HG03064 (cell line): ENCODE measurements around the gene MRPL52.
"Not testable (repeated sequence)": the region's sequence is repeated elsewhere in the genome, so short reads cannot be mapped to it uniquely, and the experiment has no call there.

Source experiments
- ATAC-seq: cut with Tn5 transposase; IDR thresholded peaks from one replicate; pipeline ENCODE4 v1.9.1; 2021; ENCODE audit warnings: low read depth; ENCODE audit not compliant: unreplicated experiment

MRPL52 gene

DNA sequence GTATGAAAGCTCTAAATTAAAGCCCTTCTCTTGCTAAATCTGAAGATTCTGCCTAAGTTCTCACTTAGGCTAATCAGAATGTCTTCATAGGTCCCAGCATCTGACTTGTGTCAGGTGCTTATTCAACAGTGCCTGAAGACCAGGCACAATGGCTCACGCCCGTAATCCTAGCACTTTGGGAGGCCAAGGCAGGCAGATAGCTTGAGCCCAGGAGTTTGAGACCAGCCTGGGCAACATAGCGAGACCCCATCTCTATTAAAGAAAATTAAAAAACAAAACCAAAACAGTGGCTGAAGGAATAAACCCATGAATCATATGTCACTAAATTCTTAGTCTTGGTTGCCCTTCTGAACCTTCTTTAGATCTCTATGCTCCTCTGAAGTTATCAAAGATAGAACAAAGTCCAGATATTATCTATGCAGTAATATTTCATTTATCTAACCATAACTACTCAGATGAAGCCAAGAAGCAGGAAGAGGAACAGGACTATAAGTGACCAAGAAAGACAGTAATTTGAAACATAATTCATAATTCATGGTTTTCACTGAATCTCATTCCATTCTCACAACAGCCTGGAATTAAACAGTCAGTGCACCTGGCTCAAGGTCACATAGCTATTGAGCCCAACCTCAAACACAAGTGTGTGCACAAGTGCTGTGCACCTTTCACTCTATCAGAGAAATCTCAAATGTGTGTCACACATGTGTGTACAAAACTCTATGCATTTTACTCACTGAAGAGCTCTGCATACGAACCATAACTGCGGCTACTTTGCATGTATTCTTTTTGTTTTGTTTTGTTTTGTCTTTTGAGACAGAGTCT, 21.1 kb upstream of the MRPL52 start:
- no peak for ATAC-seq

- ATAC-seq, result no peak
Measured at GRCh38 chr14:22811722-22812121, 18.0 kb upstream of the MRPL52 start.

- ATAC-seq, result no peak
Measured at GRCh38 chr14:22812744-22813143, 16.9 kb upstream of the MRPL52 start.

GRCh38 chr14:22813145-22813544, 16.5 kb upstream of the MRPL52 start:
- ATAC-seq, result no peak

DNA sequence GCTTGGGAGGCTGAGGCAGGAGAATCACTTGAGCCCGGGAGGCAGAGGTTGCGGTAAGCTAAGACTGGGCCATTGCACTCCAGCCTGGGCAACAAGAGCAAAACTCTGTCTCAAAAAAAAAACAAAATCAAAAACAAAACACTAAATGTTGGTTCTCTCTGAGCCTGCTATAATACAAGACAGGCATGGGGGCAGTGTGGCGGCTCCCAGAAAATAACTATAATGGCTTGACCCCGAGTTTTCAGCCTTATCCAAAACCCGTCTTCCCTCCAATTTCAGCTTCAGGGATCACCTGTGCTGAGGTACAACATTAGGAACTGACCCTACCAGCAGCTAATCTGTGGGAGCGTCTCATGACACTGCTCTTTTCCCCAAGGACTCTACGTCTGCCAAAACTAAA, 15.3 kb upstream of the MRPL52 start:
- ATAC-seq, result no peak

DNA sequence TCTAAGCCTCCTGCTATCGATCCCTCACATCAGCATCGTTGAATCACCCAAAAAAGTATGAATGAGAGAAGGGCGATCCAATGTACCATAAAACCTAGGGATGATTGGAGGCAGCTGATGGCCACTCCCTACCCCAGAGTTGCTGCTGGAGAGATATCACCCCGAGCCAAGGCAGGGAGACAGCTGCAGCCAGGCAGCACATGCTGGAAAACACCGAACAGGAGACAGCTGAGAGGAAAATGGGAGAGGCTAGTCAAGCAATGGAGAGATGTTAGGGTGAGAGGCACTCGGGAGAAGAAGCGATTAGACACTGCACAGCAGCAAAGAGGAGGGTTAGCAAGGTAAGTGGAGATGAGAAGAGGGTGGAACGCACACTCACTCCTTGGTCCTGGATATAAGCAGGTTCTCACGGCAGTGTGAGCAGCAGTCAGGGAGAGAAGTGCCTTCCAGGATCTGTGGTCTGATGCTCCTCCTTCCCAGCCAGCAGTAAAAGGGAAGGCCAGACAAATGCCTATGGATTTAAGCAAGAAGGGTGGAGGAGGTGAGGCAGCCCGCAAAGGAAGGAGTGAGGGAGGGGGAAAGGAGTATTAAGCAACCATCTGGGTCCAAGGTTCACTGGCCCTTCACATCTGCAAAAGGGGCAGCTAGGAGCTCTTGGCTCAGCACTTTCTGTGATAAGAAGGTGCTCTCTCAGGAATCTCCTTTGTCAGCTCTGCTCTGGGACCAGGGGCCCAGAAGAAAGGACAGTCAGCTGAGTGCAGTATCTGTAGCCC, 14.6 kb upstream of the MRPL52 start, which contains the start of gene SLC7A7:
Gene SLC7A7 (minus strand): TSS at position 495 of the 773 bp plus-strand sequence. CDS start 2,037 bp downstream, outside the sequence.
- no peak for ATAC-seq

DNA sequence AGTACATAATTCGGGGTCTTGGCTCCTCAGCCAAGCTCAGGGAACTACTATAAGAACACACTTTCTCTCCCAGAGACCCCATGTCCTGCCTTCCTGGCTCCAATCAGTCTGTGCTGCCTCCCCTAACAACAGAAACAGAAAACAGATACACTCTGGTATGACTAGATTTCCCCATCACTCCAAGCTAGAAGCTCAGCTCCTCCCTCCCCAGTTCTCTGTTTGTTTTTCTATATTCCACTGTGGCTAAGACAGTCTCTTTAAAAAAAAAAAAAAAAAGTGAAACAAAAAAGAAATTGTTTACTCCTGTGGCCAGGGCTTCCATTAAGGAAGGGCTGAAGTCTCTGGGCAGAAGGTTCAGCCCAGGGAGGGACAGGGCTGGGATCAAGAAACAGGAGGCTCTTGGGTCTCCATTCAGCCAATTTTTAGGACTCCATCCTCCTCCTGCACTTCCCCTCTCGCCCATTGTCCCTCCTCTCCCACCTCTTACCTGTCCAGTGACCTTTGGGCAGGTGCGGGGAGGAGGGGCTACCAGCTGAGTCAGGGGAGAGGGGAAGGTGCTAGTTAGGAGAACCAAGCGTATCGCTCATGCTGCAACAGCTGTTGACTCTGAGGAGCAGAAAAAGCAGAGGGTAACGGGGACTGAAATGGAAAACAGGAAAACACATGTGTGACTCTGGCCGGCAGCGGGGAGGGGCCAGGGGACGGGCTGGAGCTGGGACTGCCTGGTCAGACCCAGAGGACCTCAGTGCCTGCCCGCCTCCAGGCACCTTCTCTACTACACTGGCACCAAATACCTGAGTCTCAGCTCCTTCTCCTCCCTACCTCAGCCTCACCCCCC, 10.3 kb upstream of the MRPL52 start:
- ATAC-seq, result no peak

DNA sequence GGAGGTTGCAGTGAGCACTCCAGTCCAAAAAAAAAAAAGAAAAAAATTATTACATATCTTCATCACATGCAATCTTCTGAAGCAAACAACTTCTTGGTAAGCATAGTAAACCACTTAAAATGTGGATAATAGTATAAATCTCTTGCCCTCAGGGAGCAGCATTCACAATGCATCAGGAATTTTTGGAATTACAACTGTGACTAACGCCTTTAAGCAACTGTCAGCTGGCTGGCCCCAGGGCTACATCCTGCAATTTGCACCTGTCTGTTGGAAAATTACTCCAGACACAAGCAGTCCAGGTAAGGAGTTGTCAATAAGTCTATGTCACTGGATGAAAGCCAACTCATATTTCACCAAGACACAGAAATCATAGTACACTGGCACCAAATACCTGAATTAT, 9.0 kb upstream of the MRPL52 start:
- no peak for ATAC-seq

GRCh38 chr14:22821193-22822015, 8.3 kb upstream of the MRPL52 start:
- ATAC-seq, result no peak

GRCh38 chr14:22822016-22822570, 7.6 kb upstream of the MRPL52 start:
- no peak for ATAC-seq

DNA sequence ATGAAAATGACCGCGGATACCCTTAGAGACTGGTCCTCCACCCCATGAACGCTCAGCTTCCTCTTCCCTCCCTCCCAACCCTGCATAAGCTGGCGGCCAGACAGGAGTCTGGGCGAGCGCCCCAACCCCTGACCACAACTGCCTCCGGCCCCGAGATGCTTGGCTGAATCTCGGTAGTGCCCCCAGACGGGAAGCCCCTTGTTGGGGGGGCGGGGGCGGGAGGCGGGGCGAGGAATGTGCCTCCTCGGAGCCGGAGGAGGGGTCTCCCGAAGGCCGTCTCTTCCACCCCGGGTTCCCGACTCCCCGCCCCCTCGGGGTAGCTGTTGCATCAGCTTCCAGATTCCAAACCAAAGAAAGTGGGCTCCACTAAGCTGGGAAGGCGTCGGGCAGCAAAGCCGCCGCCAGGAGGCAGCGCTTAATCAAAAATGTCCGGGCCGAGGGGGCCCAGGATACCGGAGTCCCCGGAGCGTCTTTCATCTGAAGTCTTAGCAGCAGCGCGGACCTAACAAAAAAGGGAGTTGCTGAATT, 7.1 kb upstream of the MRPL52 start:
- no peak for ATAC-seq

GRCh38 chr14:22824711-22825359, 4.9 kb upstream of the MRPL52 start:
- ATAC-seq, result no peak

DNA sequence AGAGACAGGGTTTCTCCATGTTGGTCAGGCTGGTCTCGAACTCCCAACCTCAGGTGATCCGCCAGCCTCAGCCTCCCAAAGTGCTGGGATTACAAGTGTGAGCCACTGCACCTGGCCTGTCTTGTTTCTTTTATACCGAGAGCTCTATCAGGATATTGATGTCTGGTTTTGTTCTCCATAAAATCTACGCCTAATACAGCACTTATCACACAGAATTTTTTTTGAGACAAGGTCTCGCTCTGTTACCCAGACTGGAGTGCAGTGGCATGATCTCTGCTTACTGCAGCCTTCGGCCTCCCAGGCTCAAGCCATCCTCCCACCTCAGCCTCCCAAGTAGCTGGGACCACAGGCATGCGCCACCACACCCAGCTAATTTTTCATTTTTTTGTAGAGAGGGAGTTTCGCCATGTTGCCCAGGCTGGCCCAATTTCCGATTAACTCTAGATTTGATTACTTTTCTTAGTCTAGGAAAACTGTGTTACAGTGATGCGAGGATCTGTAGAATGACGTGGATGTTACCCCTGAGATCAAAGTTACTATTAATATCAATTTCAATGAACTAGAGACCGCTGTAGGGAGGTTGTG, 519 bp upstream of the MRPL52 start:
- ATAC-seq, result not testable (repeated sequence)

GRCh38 chr14:22830443-22831010, 840 bp downstream of the MRPL52 start:
- ATAC-seq, result no peak

DNA sequence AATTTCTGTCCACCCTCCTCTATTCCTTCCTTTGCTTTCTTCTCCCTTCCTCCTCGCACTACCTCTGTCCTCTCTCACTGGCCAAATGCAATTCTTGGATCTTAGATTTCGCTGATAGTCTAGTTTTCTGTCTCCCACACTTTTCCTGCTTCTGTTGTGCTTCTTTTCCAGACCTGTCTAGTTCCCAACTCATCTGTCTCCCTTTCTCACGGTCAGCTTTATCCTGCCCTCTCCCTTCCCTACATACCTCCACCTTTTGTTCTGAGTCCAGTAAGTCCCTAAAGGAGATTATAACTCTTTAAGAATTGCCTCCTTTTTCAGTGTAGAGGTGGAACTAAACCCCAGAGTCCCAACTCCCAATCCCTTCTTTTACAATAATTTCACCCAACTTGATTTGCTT, 5.8 kb downstream of the MRPL52 start:
- ATAC-seq, result no peak

DNA sequence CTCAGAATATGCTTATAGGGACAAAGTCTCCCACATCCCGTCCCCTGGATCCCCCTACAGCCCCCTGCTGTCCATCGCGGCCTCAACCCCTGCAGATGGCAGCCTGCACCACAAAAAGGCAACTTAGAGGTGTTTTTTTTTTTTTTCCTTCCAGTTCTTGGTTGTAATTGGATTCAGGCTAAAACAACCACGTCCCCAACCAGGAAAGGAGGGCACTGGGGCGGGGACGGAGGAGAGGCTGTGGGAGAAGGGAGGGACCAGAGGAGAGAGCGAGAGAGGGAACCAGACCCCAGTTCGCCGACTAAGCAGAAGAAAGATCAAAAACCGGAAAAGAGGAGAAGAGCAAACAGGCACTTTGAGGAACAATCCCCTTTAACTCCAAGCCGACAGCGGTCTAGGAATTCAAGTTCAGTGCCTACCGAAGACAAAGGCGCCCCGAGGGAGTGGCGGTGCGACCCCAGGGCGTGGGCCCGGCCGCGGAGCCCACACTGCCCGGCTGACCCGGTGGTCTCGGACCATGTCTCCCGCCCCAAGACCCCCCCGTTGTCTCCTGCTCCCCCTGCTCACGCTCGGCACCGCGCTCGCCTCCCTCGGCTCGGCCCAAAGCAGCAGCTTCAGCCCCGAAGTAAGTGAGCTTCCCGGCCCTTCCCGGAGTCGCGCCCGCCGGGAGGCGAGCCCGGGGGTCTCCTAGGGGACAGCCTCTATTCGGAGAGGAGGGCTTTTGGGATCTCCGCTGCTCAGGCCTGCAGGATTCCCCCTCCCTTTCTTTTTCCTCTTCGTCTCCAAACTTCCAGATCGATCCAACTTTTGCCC, 6.8 kb downstream of the MRPL52 start, which contains the start of gene MMP14:
Gene MMP14 (plus strand): TSS at position 285 of the 813 bp plus-strand sequence. CDS start 233 bp downstream, at position 518.
- no peak for ATAC-seq

DNA sequence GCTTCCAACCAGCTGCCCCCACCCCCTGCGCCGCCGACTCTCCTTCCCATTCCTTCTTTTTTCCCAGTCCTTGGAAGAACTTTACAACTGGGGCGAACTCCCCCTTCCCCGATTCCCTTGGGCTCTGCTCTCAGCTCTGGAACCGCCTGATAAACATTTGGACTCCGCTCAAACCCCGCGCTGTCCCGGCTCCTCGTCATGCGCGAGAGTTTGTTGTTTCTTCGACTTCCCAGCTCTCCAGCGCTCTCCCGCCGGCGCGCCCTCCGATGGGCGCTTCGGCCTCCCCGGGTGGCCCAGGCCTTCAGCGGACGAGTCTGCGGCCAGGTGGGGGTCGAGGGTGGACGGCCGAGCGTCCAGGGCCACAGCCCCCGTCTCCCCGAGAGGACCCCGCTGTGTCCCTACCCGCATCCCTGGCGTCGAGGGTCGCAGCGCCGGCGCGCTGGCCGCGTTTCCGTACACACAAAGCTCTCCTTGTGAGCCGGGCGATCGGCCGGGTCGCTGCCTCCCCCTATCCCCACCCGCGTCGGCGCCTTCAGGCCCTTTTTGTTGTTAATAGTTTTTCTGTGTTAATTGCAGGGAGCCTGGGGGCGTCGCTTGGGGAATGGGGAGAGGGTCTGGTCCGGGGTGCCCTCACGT, 7.5 kb downstream of the MRPL52 start:
- no peak for ATAC-seq
